Endothelial cell (in vitro differentiated cells): ENCODE data around the gene LMAN2L. TPM values are rescaled to one million over a fixed set of nuclear protein-coding genes. Genes with fewer than 3 reads are reported as not detected.

Experiments used
- DNase-seq: peaks from one replicate; pipeline ENCODE4 v3.0.0; 2021; ENCODE audit warnings: low spot score
- H3K27ac Mint-ChIP-seq: one replicate; pipeline ENCODE4 v1.8.0; 2021; ENCODE audit warnings: mixed read lengths, inconsistent platforms; ENCODE audit not compliant: unreplicated experiment
- H3K27me3 Mint-ChIP-seq: one replicate; pipeline ENCODE4 v1.8.0; 2021; ENCODE audit warnings: mild to moderate bottlenecking, moderate library complexity, mixed read lengths, inconsistent platforms; ENCODE audit not compliant: unreplicated experiment
- H3K36me3 Mint-ChIP-seq: one replicate; pipeline ENCODE4 v1.8.0; 2021; ENCODE audit warnings: mild to moderate bottlenecking, low read depth, mixed read lengths, inconsistent platforms; ENCODE audit not compliant: unreplicated experiment
- H3K4me1 Mint-ChIP-seq: one replicate; pipeline ENCODE4 v1.8.0; 2021; ENCODE audit warnings: mild to moderate bottlenecking, mixed read lengths, inconsistent platforms; ENCODE audit not compliant: unreplicated experiment
- H3K4me3 Mint-ChIP-seq: one replicate; pipeline ENCODE4 v1.8.0; 2021; ENCODE audit warnings: mild to moderate bottlenecking, mixed read lengths, inconsistent platforms; ENCODE audit not compliant: unreplicated experiment
- H3K9me3 Mint-ChIP-seq: one replicate; pipeline ENCODE4 v1.8.0; 2021; ENCODE audit warnings: mixed read lengths, inconsistent platforms; ENCODE audit not compliant: unreplicated experiment
- CTCF ChIP-seq: fragments of 200-600 bp; sonication (generic); IDR thresholded peaks from one replicate; pipeline ENCODE4 v1.5.0; 2021; ENCODE audit warnings: antibody characterized with exemption; ENCODE audit not compliant: unreplicated experiment
- long read RNA-seq: library from polyadenylated mRNA; unstranded; transcript quantifications from one replicate; pipeline ENCODE4 v2.0.0, GENCODE V29; 2020; ENCODE audit not compliant: unreplicated experiment
- total RNA-seq: library from RNA; stranded (reverse); fragmentation: NEBNext Ultra II Directional; extraction: Animal tissue kit (Norgen Biotek cat#: 25700); gene quantifications from one replicate; pipeline ENCODE4 v1.2.1, GENCODE V29; 2021; ENCODE audit not compliant: unreplicated experiment

The LMAN2L gene
- 19.4 TPM for total RNA-seq
- long read RNA-seq, transcript LMAN2L-201 (8 exons, 2,397 nt): major isoform, 37 of 47 reads
- long read RNA-seq, partial matches to known transcripts: 1 of 47 reads
- long read RNA-seq, other reads (novel, unspliced or antisense): 5 of 47 reads

- H3K27me3 Mint-ChIP-seq: peaks cover 12% of the 10 kb centered on the region
- peaks cover 16% of the 10 kb centered on the region for H3K36me3 Mint-ChIP-seq
- peak within 1 kb of the TSS; percentile 94 for H3K27ac Mint-ChIP-seq
- no peaks in the 10 kb centered on the region for H3K9me3 Mint-ChIP-seq
- TF ChIP-seq CTCF: no peak
- peak; percentile 92 for DNase-seq
- peak within 1 kb of the TSS; percentile 99 for H3K4me3 Mint-ChIP-seq
- H3K4me1 Mint-ChIP-seq: peaks cover 23% of the 10 kb centered on the region
These were observed at the start of gene LMAN2L for GRCh38 chr2:96739633-96740428. Gene LMAN2L (minus strand): TSS chr2:96740064. CDS start chr2:96740040, 24 bp downstream.

- DNase-seq: no peak
- no peaks in the 10 kb centered on the region for H3K36me3 Mint-ChIP-seq
- peaks cover 2% of the 10 kb centered on the region for H3K27me3 Mint-ChIP-seq
- TF ChIP-seq CTCF: no peak
- no peak overlapping the region for H3K27ac Mint-ChIP-seq
- H3K4me1 Mint-ChIP-seq: no peaks in the 10 kb centered on the region
- no peak overlapping the region for H3K4me3 Mint-ChIP-seq
- H3K9me3 Mint-ChIP-seq: no peaks in the 10 kb centered on the region
These were observed 49.4 kb upstream of the LMAN2L start for GRCh38 chr2:96789245-96789617.

- Mint-ChIP-seq H3K36me3 (no peaks in the 10 kb centered on the region), H3K27me3 (peaks cover 2% of the 10 kb centered on the region), H3K27ac (no peak overlapping the region), H3K4me1 (no peaks in the 10 kb centered on the region), H3K4me3 (no peak overlapping the region), H3K9me3 (no peaks in the 10 kb centered on the region)
- no peak for TF ChIP-seq CTCF
- DNase-seq: no peak
These were observed 48.8 kb upstream of the LMAN2L start for GRCh38 chr2:96788442-96789244.

- Mint-ChIP-seq H3K9me3 (no peaks in the 10 kb centered on the region), H3K4me1 (no peaks in the 10 kb centered on the region), H3K36me3 (no peaks in the 10 kb centered on the region), H3K27ac (no peak overlapping the region), H3K27me3 (peaks cover 2% of the 10 kb centered on the region), H3K4me3 (no peak overlapping the region)
- TF ChIP-seq CTCF: no peak
- DNase-seq: no peak
These were observed 47.5 kb upstream of the LMAN2L start for GRCh38 chr2:96787411-96787810.
